Panc1 (cell line): Measurements from ENCODE around the gene MAPK8.

Experiments
- POLR2AphosphoS5 ChIP-seq: IDR thresholded peaks from 2 replicates; pipeline ENCODE4 v1.6.1; 2012; ENCODE audit warnings: mild to moderate bottlenecking, low read depth, low read length, moderate library complexity
- TF ChIP-seq, protein P1 (sequence below): fragments of 450-650 bp; IDR thresholded peaks from 2 replicates; pipeline ENCODE4 v1.5.1; 2017; ENCODE audit warnings: mild to moderate bottlenecking
- TF ChIP-seq, protein P2 (sequence below), 2 experiments: IDR thresholded peaks; 2 replicates each; pipeline ENCODE4 v1.6.1; 2011 to 2012; ENCODE audit warnings: low read depth in 2 of 2, control low read depth in 1 of 2, low read length in 1 of 2, mild to moderate bottlenecking in 1 of 2, moderate library complexity in 1 of 2; ENCODE audit not compliant: insufficient read depth in 1 of 2

GRCh38 chr10:48353246-48353645 lies 46.8 kb downstream of the MAPK8 start:
- TF ChIP-seq, protein P1, sequence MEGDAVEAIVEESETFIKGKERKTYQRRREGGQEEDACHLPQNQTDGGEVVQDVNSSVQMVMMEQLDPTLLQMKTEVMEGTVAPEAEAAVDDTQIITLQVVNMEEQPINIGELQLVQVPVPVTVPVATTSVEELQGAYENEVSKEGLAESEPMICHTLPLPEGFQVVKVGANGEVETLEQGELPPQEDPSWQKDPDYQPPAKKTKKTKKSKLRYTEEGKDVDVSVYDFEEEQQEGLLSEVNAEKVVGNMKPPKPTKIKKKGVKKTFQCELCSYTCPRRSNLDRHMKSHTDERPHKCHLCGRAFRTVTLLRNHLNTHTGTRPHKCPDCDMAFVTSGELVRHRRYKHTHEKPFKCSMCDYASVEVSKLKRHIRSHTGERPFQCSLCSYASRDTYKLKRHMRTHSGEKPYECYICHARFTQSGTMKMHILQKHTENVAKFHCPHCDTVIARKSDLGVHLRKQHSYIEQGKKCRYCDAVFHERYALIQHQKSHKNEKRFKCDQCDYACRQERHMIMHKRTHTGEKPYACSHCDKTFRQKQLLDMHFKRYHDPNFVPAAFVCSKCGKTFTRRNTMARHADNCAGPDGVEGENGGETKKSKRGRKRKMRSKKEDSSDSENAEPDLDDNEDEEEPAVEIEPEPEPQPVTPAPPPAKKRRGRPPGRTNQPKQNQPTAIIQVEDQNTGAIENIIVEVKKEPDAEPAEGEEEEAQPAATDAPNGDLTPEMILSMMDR = no peak
- no peak for TF ChIP-seq POLR2AphosphoS5
- TF ChIP-seq, protein P2, sequence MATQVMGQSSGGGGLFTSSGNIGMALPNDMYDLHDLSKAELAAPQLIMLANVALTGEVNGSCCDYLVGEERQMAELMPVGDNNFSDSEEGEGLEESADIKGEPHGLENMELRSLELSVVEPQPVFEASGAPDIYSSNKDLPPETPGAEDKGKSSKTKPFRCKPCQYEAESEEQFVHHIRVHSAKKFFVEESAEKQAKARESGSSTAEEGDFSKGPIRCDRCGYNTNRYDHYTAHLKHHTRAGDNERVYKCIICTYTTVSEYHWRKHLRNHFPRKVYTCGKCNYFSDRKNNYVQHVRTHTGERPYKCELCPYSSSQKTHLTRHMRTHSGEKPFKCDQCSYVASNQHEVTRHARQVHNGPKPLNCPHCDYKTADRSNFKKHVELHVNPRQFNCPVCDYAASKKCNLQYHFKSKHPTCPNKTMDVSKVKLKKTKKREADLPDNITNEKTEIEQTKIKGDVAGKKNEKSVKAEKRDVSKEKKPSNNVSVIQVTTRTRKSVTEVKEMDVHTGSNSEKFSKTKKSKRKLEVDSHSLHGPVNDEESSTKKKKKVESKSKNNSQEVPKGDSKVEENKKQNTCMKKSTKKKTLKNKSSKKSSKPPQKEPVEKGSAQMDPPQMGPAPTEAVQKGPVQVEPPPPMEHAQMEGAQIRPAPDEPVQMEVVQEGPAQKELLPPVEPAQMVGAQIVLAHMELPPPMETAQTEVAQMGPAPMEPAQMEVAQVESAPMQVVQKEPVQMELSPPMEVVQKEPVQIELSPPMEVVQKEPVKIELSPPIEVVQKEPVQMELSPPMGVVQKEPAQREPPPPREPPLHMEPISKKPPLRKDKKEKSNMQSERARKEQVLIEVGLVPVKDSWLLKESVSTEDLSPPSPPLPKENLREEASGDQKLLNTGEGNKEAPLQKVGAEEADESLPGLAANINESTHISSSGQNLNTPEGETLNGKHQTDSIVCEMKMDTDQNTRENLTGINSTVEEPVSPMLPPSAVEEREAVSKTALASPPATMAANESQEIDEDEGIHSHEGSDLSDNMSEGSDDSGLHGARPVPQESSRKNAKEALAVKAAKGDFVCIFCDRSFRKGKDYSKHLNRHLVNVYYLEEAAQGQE (IDR thresholded peaks at IDR 0.05; ENCODE audit: insufficient read depth in 1 of 2, low read depth in 2 of 2, low read length in 1 of 2) = no peak
